ENCODE results near the gene RCOR1. TPM values are rescaled to one million over a fixed set of nuclear protein-coding genes. Genes with fewer than 3 reads are reported as not detected.
A peak's percentile ranks its signal among the peaks of the same experiment; 100 is the strongest.

Gene RCOR1
- total RNA-seq, 1 experiment from 2014 or later: 34.1 TPM

GRCh38 chr14:102663440-102663839 lies 71.0 kb downstream of the RCOR1 start:
- no peak overlapping the region for H2BK5ac ChIP-seq (ENCODE audit: insufficient read length, low read length)
- no peak for DNase-seq
- peaks cover 5% of the 10 kb centered on the region for H3K79me1 ChIP-seq (ENCODE audit: insufficient read depth, low read depth, low read length, poor library complexity, severe bottlenecking)
- H2AFZ ChIP-seq (ENCODE audit: low read length): no peak overlapping the region
- no peak overlapping the region for H4K91ac ChIP-seq (ENCODE audit: insufficient read length, low read depth, low read length)
- peaks cover 13% of the 10 kb centered on the region; the same call in 1 of the 2 replicates for H3K4me1 ChIP-seq (ENCODE audit: insufficient read depth, low read length)
- WGBS (ENCODE audit: extremely low coverage, insufficient read length, low lambda C conversion rate): 100% methylated on average over 3 of the region's 3 CpGs
- no peaks in the 10 kb centered on the region for H3K27me3 Mint-ChIP-seq (ENCODE audit: low read depth)
- H3K9me3 Mint-ChIP-seq: no peaks in the 10 kb centered on the region
- peaks cover 18% of the 10 kb centered on the region; the same call in 1 of the 2 replicates for H3K79me2 ChIP-seq (ENCODE audit: insufficient read depth, low read length)
- H2BK15ac ChIP-seq (ENCODE audit: low read depth, low read length): no peak overlapping the region
- no peak overlapping the region for H2AK5ac ChIP-seq (ENCODE audit: insufficient read length, low read length)
- H3T11ph ChIP-seq (ENCODE audit: low read length): no peak overlapping the region
- H3K27me3 ChIP-seq (ENCODE audit: insufficient read depth, low read length): no peaks in the 10 kb centered on the region
- no peaks in the 10 kb centered on the region for H4K20me1 ChIP-seq (ENCODE audit: control insufficient read depth, insufficient read depth, insufficient read length)
- no peak overlapping the region for H3K56ac ChIP-seq (ENCODE audit: insufficient read length, low read depth, low read length)
- H2BK12ac ChIP-seq (ENCODE audit: insufficient read length, low read depth, low read length): no peak overlapping the region
- H4K5ac ChIP-seq (ENCODE audit: insufficient read length, low read depth, low read length): no peak overlapping the region
- no peak for TF ChIP-seq CTCF (conservative IDR thresholded peaks at IDR 0.05)
- H2BK20ac ChIP-seq (ENCODE audit: low read depth, low read length, poor library complexity, severe bottlenecking): no peak overlapping the region
- peak overlapping the region in 1 of 2 experiments; percentile 25; a peak in 2 of 5 replicates for H3K4me3 Mint-ChIP-seq
- H3K27ac ChIP-seq (ENCODE audit: insufficient read length, low read depth, low read length): no peak overlapping the region
- no peaks in the 10 kb centered on the region for H3K23me2 ChIP-seq (ENCODE audit: insufficient read length, low read depth, low read length, poor library complexity, severe bottlenecking)
- no peak overlapping the region for H3K4me2 ChIP-seq (ENCODE audit: insufficient read depth, insufficient read length, low read length)
- no peak overlapping the region for H3K23ac ChIP-seq (ENCODE audit: insufficient read length, low read depth, low read length)
- H3K9ac ChIP-seq (ENCODE audit: extremely low read depth, insufficient read length, low read length): no peak overlapping the region
- H3K27ac Mint-ChIP-seq: peak overlapping the region; percentile 85 to 100 (median 96); a peak in 6 of 7 replicates
- H2BK120ac ChIP-seq (ENCODE audit: low read depth, low read length, poor library complexity, severe bottlenecking): no peak overlapping the region
- no peaks in the 10 kb centered on the region; a peak in 2 of 7 replicates for H3K36me3 Mint-ChIP-seq (ENCODE audit: insufficient read depth in 1 of 3, low read depth in 3 of 3)
- no peak overlapping the region for H3K18ac ChIP-seq (ENCODE audit: insufficient read length, low read depth, low read length)
- no peak overlapping the region for H3K14ac ChIP-seq (ENCODE audit: insufficient read depth, low read length)
- no peak overlapping the region for H4K8ac ChIP-seq (replicated peaks; ENCODE audit: insufficient read length, low read depth, low read length)
- H3K4ac ChIP-seq (ENCODE audit: low read depth, low read length): no peak overlapping the region
- peaks cover 59 to 63% of the 10 kb centered on the region in 2 experiments for H3K4me1 Mint-ChIP-seq
- H3K9me3 ChIP-seq (ENCODE audit: control insufficient read depth, low read depth, low read length): no peaks in the 10 kb centered on the region
